K562 (cell line): ENCODE results near the gene BAZ2A. TPM values are rescaled to one million over a fixed set of nuclear protein-coding genes. Genes with fewer than 3 reads are reported as not detected.
A peak's percentile ranks its signal among the peaks of the same experiment; 100 is the strongest.

Experiments used
- CHD2 ChIP-seq: IDR thresholded peaks from 2 replicates; pipeline ENCODE4 v1.6.1; 2011; ENCODE audit warnings: low read depth, low read length
- E2F5 ChIP-seq: sonication (generic); formaldehyde crosslinking; IDR thresholded peaks from 2 replicates; pipeline ENCODE4 v1.8.0; 2022; ENCODE audit warnings: mild to moderate bottlenecking, missing genetic modification reagents
- GTF2B ChIP-seq: IDR thresholded peaks from 2 replicates; pipeline ENCODE4 v1.6.1; 2011; ENCODE audit not compliant: insufficient read length; ENCODE audit errors: extremely low read depth
- HMG20B ChIP-seq: fragments of 250-450 bp; sonication (Bioruptor Pico); IDR thresholded peaks from 2 replicates; pipeline ENCODE4 v1.5.0; 2021; ENCODE audit warnings: mild to moderate bottlenecking
- ID3 ChIP-seq, 2 experiments: fragments of 250-450 bp in 1 of 2; fragments of 450-650 bp in 1 of 2; sonication (Bioruptor Pico) in 1 of 2; IDR thresholded peaks; 2 replicates each; pipeline versions ENCODE4 v1.6.1 to v1.8.0; 2016 to 2021; ENCODE audit warnings: mild to moderate bottlenecking in 2 of 2, moderate library complexity in 2 of 2, missing compliant biosample characterization in 1 of 2, missing genetic modification characterization in 1 of 2
- KLF13 ChIP-seq: fragments of 450-650 bp; IDR thresholded peaks from 2 replicates; pipeline ENCODE4 v1.6.1; 2016; ENCODE audit warnings: missing genetic modification characterization, low read depth, mild to moderate bottlenecking, missing compliant biosample characterization, moderate library complexity, borderline replicate concordance
- LEF1 ChIP-seq: fragments of 450-650 bp; IDR thresholded peaks from 2 replicates; pipeline ENCODE4 v1.6.1; 2016; ENCODE audit warnings: mild to moderate bottlenecking
- NUFIP1 ChIP-seq: fragments of 450-650 bp; IDR thresholded peaks from 2 replicates; pipeline ENCODE4 v1.6.1; 2018; ENCODE audit not compliant: partially characterized antibody
- PURB ChIP-seq: sonication (generic); formaldehyde crosslinking; IDR thresholded peaks from 2 replicates; pipeline ENCODE4 v1.9.0; 2021; ENCODE audit warnings: low read depth, mild to moderate bottlenecking, missing genetic modification reagents
- RNF219 ChIP-seq: fragments of 250-450 bp; sonication (Bioruptor Pico); IDR thresholded peaks from 2 replicates; pipeline ENCODE4 v1.5.0; 2022; ENCODE audit warnings: mild to moderate bottlenecking
- SMAD4 ChIP-seq: fragments of 250-450 bp; sonication (Bioruptor Pico); conservative IDR thresholded peaks from 2 replicates; pipeline ENCODE4 v1.8.0; 2021; ENCODE audit warnings: inconsistent platforms, mild to moderate bottlenecking, moderate library complexity
- THRAP3 ChIP-seq: fragments of 450-650 bp; IDR thresholded peaks from 2 replicates; pipeline ENCODE4 v1.6.1; 2016; ENCODE audit warnings: mild to moderate bottlenecking, inconsistent platforms, borderline replicate concordance
- ZHX1 ChIP-seq: fragments of 150-350 bp; conservative IDR thresholded peaks from 2 replicates; pipeline ENCODE4 v1.6.1; 2014; ENCODE audit warnings: low read length
- ZNF184 ChIP-seq: sonication (generic); formaldehyde crosslinking; IDR thresholded peaks from 2 replicates; pipeline ENCODE4 v1.5.0; 2020; ENCODE audit warnings: missing genetic modification reagents
- ZNF197 ChIP-seq: fragments of 200-800 bp; sonication (Bioruptor generic); IDR thresholded peaks from 2 replicates; pipeline ENCODE4 v1.6.1; 2016; ENCODE audit warnings: low read depth, missing genetic modification characterization, missing compliant biosample characterization
- ZNF586 ChIP-seq: fragments of 450-650 bp; formaldehyde crosslinking; conservative IDR thresholded peaks from 2 replicates; pipeline ENCODE4 v1.4.0; 2020; ENCODE audit warnings: mild to moderate bottlenecking, moderate library complexity
- ZNF668 ChIP-seq: fragments of 250-450 bp; sonication (Bioruptor Pico); IDR thresholded peaks from 2 replicates; pipeline ENCODE4 v1.8.0; 2022; ENCODE audit warnings: mild to moderate bottlenecking, inconsistent platforms
- polyA plus RNA-seq, 8 experiments: library from polyadenylated mRNA; depleted of rRNA in 4 of 8; stranded (reverse) in 5 of 8; unstranded in 3 of 8; fragments of >200 nt; fragmentation: Nextera tagmentation in 2 of 8; fragmentation: Illumina TruSeq in 1 of 8; extraction: Ambion mirVana in 2 of 8; extraction: Trizol in 1 of 8; gene quantifications; 2 replicates each; pipeline versions ENCODE4 v1.2.1 to v1.2.3, GENCODE V29; 2011 to 2014; ENCODE audit warnings: inconsistent platforms in 1 of 8, missing spikeins in 1 of 8
- total RNA-seq, 7 experiments: library from RNA; depleted of rRNA in 6 of 7; stranded (reverse); fragments of >200 nt in 6 of 7; fragmentation: Illumina TruSeq in 2 of 7; extraction: Trizol in 2 of 7; gene quantifications; 2 replicates each; pipeline versions ENCODE4 v1.2.1 to v1.2.3, GENCODE V29; 2011 to 2021; ENCODE audit warnings: low replicate concordance in 1 of 7

The BAZ2A gene
- total and polyA plus RNA-seq, 9 of the 15 experiments (the other 6 are each of a cell fraction or from before 2014, with no cell fraction given): 4.5 to 86.4 (median 26.2) TPM

GRCh38 chr12:56628671-56629458 is 1.3 kb downstream of the BAZ2A start (continued):
- no peak for TF ChIP-seq ID3 (CRISPR knock-in tag; IDR thresholded peaks at IDR 0.05)
- TF ChIP-seq ID3 (tag; IDR thresholded peaks at IDR 0.05): no peak
- TF ChIP-seq CHD2: no peak; the same call in 1 of the 2 replicates
- TF ChIP-seq ZNF586 (CRISPR knock-in tag): no peak
- no peak for TF ChIP-seq GTF2B
- 0 out of 2 replicates have a peak, but pooled peaks have one; percentile 36 for TF ChIP-seq ZHX1
- no peak for TF ChIP-seq RNF219
- no peak for TF ChIP-seq SMAD4 (CRISPR knock-in tag)
- TF ChIP-seq ZNF668 (CRISPR knock-in tag): no peak
- no peak for TF ChIP-seq HMG20B (CRISPR knock-in tag)
- no peak for TF ChIP-seq E2F5 (CRISPR knock-in tag)
- TF ChIP-seq PURB: no peak
- no peak for TF ChIP-seq ZNF184 (CRISPR knock-in tag)
- TF ChIP-seq NUFIP1: no peak
- TF ChIP-seq KLF13 (tag): no peak
- no peak for TF ChIP-seq THRAP3
- TF ChIP-seq ZNF197 (CRISPR knock-in tag): no peak
- no peak for TF ChIP-seq LEF1
